ENCODE data around the gene TFDP2.

DNA sequence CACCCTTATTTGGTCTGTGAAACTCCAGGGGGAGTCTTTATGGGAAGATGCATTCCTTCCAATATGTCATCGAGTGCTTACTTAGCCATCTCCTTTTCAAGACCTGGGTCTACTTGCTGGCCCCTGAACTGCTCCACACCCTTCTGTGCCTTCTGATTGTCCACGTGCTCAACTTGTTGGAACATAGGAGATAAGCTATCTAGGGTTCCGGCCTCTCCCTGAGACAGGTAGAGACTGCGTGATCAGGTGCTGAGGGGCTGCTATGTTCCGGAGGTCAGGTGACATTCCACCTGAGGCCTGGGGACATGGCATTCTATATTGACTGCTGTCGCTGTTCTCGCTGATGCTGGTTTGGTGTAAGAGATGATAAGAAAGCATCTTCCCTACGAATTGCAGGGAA lies 207.3 kb downstream of the TFDP2 start:
- TF ChIP-seq, protein P1, sequence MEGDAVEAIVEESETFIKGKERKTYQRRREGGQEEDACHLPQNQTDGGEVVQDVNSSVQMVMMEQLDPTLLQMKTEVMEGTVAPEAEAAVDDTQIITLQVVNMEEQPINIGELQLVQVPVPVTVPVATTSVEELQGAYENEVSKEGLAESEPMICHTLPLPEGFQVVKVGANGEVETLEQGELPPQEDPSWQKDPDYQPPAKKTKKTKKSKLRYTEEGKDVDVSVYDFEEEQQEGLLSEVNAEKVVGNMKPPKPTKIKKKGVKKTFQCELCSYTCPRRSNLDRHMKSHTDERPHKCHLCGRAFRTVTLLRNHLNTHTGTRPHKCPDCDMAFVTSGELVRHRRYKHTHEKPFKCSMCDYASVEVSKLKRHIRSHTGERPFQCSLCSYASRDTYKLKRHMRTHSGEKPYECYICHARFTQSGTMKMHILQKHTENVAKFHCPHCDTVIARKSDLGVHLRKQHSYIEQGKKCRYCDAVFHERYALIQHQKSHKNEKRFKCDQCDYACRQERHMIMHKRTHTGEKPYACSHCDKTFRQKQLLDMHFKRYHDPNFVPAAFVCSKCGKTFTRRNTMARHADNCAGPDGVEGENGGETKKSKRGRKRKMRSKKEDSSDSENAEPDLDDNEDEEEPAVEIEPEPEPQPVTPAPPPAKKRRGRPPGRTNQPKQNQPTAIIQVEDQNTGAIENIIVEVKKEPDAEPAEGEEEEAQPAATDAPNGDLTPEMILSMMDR (conservative IDR thresholded peaks at IDR 0.05) = no peak
- TF ChIP-seq EZH2 (IDR thresholded peaks at IDR 0.05; ENCODE audit: low read depth) = no peak
